GM19238 (cell line): ENCODE measurements around the gene SCD.

ENCODE experiments used
- DNase-seq: peaks from one replicate; pipeline ENCODE4 v3.0.0; 2011; ENCODE audit warnings: low spot score; ENCODE audit not compliant: insufficient read length

SCD gene

DNA sequence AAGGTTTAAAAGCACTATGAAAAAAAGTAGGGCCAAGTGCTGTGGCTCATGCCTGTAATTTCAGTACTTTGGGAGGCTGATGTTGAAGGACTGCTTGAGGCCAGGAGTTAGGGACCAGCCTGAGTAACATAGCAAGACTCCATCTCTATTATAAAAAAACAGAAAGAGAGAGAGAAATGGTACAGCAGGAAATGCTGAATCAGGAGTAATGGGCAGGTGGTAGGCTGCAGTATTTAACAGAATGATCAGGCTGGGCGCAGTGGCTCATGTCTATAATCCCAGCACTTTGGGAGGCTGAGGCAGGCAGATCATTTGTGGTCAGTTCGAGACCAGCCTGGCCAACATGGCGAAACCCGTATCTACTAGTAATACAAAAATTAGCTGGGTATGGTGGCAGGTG lies 49.6 kb downstream of the SCD start:
- DNase-seq = no peak

DNA sequence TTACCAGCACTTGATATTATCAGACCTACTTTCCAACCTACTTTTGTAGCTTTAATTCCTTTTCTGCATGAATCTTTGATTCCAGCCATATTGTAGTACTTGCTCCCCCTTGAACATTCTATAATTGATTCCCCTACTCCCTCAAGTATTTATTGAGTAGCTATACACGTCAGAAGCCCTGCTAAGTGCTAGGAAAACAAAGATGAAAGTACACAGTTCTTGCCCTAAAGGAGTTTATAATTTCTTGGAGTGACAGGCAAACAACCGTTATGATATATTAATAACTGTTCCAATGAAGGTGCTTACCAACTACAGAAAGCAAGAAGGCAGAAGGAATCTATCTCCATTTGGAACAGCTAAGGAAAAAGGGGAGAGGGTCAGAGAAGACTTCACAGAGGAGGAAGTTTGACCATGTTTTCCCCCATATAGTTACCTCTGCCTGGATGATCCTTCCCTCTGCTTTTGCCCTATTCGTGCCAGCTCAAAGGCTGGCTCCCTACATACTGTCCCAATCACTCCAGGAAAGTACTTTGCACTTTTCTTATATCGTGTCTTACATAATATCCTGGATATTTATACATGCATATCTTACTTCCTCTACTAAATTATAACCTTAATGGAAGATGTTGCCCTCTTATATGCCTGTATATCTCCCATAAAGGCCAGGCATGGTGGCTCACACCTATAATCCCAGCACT lies 54.7 kb downstream of the SCD start:
- DNase-seq = no peak

DNA sequence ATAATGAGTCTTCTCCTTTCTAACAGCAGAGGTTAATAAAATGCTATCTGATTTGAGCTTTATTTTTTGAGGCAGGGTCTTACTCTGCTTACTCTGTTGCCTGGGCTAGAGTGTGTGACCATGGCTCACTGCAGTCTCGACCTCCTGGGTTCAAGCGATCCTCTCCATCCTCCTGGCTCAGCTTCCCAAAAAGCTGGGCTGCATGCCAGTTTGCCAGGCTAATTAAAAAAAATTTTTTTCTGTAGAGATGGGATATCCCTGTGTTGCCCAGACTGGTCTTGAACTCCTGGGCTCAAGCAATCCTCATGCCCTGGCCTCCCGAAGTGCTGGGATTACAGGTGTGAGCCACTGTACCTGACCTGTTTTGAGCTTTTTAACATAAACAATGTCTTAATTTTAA lies 56.7 kb downstream of the SCD start:
- no peak for DNase-seq

DNA sequence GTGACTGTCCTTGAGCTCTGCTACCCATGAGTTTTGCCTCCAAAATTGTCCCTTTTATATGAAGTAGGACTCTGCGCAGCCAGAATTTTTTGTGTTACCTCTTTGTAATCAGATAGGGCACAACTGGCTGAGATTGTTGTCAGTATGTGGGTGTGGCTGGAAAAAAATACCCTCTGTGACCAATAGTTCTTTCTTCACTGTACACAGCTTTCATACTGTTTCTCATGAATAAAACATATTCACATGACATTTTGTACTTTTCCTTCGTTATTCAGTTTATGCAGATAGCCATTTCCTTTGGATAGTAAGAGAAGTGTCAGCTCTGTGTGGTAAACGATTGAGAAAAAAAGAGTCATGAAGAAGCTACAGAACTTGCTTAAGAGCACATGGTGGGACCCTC lies 66.1 kb downstream of the SCD start:
- DNase-seq = no peak
